Neural progenitor cell (in vitro differentiated cells): Measurements from ENCODE around the gene MAGI2.

Experiments
- EZH2 ChIP-seq: fragments of 200-600 bp; sonication (generic); IDR thresholded peaks from 2 replicates; pipeline ENCODE4 v1.6.1; 2017; ENCODE audit warnings: antibody characterized with exemption, mild to moderate bottlenecking, moderate library complexity
- EZH2phosphoT487 ChIP-seq: fragments of 200-600 bp; sonication (generic); IDR thresholded peaks from 2 replicates; pipeline ENCODE4 v1.6.1; 2017; ENCODE audit warnings: antibody characterized with exemption
- TF ChIP-seq, protein P1 (sequence below): fragments of 200-600 bp; sonication (generic); IDR thresholded peaks from 2 replicates; pipeline ENCODE4 v1.5.1; 2017; ENCODE audit warnings: antibody characterized with exemption, mild to moderate bottlenecking

- TF ChIP-seq, protein P1, sequence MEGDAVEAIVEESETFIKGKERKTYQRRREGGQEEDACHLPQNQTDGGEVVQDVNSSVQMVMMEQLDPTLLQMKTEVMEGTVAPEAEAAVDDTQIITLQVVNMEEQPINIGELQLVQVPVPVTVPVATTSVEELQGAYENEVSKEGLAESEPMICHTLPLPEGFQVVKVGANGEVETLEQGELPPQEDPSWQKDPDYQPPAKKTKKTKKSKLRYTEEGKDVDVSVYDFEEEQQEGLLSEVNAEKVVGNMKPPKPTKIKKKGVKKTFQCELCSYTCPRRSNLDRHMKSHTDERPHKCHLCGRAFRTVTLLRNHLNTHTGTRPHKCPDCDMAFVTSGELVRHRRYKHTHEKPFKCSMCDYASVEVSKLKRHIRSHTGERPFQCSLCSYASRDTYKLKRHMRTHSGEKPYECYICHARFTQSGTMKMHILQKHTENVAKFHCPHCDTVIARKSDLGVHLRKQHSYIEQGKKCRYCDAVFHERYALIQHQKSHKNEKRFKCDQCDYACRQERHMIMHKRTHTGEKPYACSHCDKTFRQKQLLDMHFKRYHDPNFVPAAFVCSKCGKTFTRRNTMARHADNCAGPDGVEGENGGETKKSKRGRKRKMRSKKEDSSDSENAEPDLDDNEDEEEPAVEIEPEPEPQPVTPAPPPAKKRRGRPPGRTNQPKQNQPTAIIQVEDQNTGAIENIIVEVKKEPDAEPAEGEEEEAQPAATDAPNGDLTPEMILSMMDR = no peak
- TF ChIP-seq EZH2 (no peak), EZH2phosphoT487 (no peak)
Observed at GRCh38 chr7:78055599-78055998, 1397.9 kb downstream of the MAGI2 start.
